CD4-positive, alpha-beta T cell treated with Interleukin-6 at 100 ng/mL for 8 hours (primary cell): Measurements from ENCODE around the gene SMARCC1.

ENCODE experiments used
- DNase-seq: peaks from one replicate; pipeline ENCODE4 v3.0.0-alpha.2; 2020; ENCODE audit warnings: mixed read lengths, low spot score

The SMARCC1 gene

GRCh38 chr3:47701388-47701787, 80.3 kb downstream of the SMARCC1 start:
- no peak for DNase-seq

GRCh38 chr3:47692158-47692557, 89.5 kb downstream of the SMARCC1 start:
- DNase-seq, result no peak

GRCh38 chr3:47688488-47688887, 93.2 kb downstream of the SMARCC1 start:
- DNase-seq, result no peak

GRCh38 chr3:47685037-47685436, 96.7 kb downstream of the SMARCC1 start:
- DNase-seq, result no peak

GRCh38 chr3:47681016-47681415, 100.7 kb downstream of the SMARCC1 start:
- DNase-seq, result no peak

- DNase-seq, result no peak
Observed at GRCh38 chr3:47678446-47679338, 103.0 kb downstream of the SMARCC1 start.

- DNase-seq, result no peak
Observed at GRCh38 chr3:47669026-47669749, 112.5 kb downstream of the SMARCC1 start.

GRCh38 chr3:47666118-47666517, 115.6 kb downstream of the SMARCC1 start:
- DNase-seq, result no peak

- DNase-seq, result no peak
Observed at GRCh38 chr3:47664519-47664918, 117.2 kb downstream of the SMARCC1 start.

GRCh38 chr3:47663630-47664240, 118.0 kb downstream of the SMARCC1 start:
- DNase-seq, result no peak

GRCh38 chr3:47661121-47661752, 120.5 kb downstream of the SMARCC1 start:
- DNase-seq, result no peak

GRCh38 chr3:47658444-47658843, 123.2 kb downstream of the SMARCC1 start:
- no peak for DNase-seq

GRCh38 chr3:47652142-47652541, 129.6 kb downstream of the SMARCC1 start:
- no peak for DNase-seq

GRCh38 chr3:47650294-47650693, 131.4 kb downstream of the SMARCC1 start:
- DNase-seq, result no peak

- DNase-seq, result no peak
Observed at GRCh38 chr3:47647550-47647949, 134.1 kb downstream of the SMARCC1 start.

- no peak for DNase-seq
Observed at GRCh38 chr3:47646362-47646761, 135.3 kb downstream of the SMARCC1 start.

GRCh38 chr3:47645551-47645950, 136.1 kb downstream of the SMARCC1 start:
- no peak for DNase-seq

GRCh38 chr3:47643092-47643491, 138.6 kb downstream of the SMARCC1 start:
- no peak for DNase-seq

- DNase-seq, result no peak
Observed at GRCh38 chr3:47641739-47642138, 140.0 kb downstream of the SMARCC1 start.

- DNase-seq, result no peak
Observed at GRCh38 chr3:47636921-47637320, 144.8 kb downstream of the SMARCC1 start.

- no peak for DNase-seq
Observed at GRCh38 chr3:47636225-47636624, 145.5 kb downstream of the SMARCC1 start.

GRCh38 chr3:47635536-47635935, 146.2 kb downstream of the SMARCC1 start:
- no peak for DNase-seq
